ENCODE results near the gene SRPK1. TPM values are rescaled to one million over a fixed set of nuclear protein-coding genes. Genes with fewer than 3 reads are reported as not detected.

The SRPK1 gene
- total RNA-seq, 1 experiment from 2014 or later: 104 TPM

GRCh38 chr6:35894776-35895175, 26.1 kb downstream of the SRPK1 start:
- no peak overlapping the region for H3K9ac ChIP-seq (ENCODE audit: low read length)
- H3K79me2 ChIP-seq (ENCODE audit: low read length): peaks cover 96% of the 10 kb centered on the region
- H3K9me2 ChIP-seq (replicated peaks; ENCODE audit: insufficient read depth, low read length): no peaks in the 10 kb centered on the region
- H2AFZ ChIP-seq (ENCODE audit: low read length): no peak overlapping the region
- DNase-seq: no peak
- no peak overlapping the region for H3K4me3 ChIP-seq (ENCODE audit: low read length)
- no peak overlapping the region for H3K4me2 ChIP-seq (ENCODE audit: low read depth, low read length, poor library complexity, severe bottlenecking)
- peaks cover 30% of the 10 kb centered on the region for H4K20me1 ChIP-seq (ENCODE audit: insufficient read depth, low read depth, low read length)
- H3K27ac ChIP-seq (ENCODE audit: low read length): no peak overlapping the region
- H3K9me3 ChIP-seq (ENCODE audit: low read length): no peaks in the 10 kb centered on the region
- H3K27me3 ChIP-seq (ENCODE audit: low read length): no peaks in the 10 kb centered on the region
- peaks cover 29% of the 10 kb centered on the region; the same call in 1 of the 2 replicates for H3K36me3 ChIP-seq (ENCODE audit: insufficient read depth, low read length)
- H3K4me1 ChIP-seq (ENCODE audit: low read length): peaks cover 5% of the 10 kb centered on the region; the same call in 1 of the 2 replicates

DNA sequence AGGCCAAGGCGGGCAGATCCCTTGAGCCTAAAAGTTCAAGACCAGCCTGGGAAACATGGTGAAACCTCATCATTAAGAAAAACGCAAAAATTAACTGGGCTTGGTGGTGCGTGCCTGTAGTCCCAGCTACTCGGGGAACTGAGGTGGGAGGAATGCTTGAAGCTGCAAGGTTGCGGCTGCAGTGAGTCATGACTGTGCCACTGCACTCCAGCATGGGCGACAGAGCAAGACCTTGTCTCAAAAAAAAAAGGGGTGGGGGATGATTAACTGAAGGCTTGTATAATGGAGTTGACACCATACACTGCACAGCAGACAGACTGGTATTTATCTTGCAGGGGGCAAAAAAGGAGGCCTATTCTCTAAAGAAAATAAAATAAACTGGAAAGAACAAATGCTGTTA, 27.7 kb downstream of the SRPK1 start:
- Histone ChIP-seq H3K36me3 (ENCODE audit: insufficient read depth, low read length) (peaks cover 38% of the 10 kb centered on the region; the same call in 1 of the 2 replicates), H3K4me1 (ENCODE audit: low read length) (peaks cover 5% of the 10 kb centered on the region), H3K4me3 (ENCODE audit: low read length) (no peak overlapping the region), H3K9me2 (replicated peaks; ENCODE audit: insufficient read depth, low read length) (no peaks in the 10 kb centered on the region), H3K27me3 (ENCODE audit: low read length) (no peaks in the 10 kb centered on the region), H3K9me3 (ENCODE audit: low read length) (no peaks in the 10 kb centered on the region), H2AFZ (ENCODE audit: low read length) (no peak overlapping the region), H3K27ac (ENCODE audit: low read length) (no peak overlapping the region), H3K9ac (ENCODE audit: low read length) (no peak overlapping the region), H3K79me2 (ENCODE audit: low read length) (peaks cover 90% of the 10 kb centered on the region), H4K20me1 (ENCODE audit: insufficient read depth, low read depth, low read length) (peaks cover 26% of the 10 kb centered on the region), H3K4me2 (ENCODE audit: low read depth, low read length, poor library complexity, severe bottlenecking) (no peak overlapping the region)
- no peak for DNase-seq

- H3K4me3 ChIP-seq (ENCODE audit: low read length): no peak overlapping the region
- no peak overlapping the region for H3K27ac ChIP-seq (ENCODE audit: low read length)
- peaks cover 10% of the 10 kb centered on the region for H3K4me1 ChIP-seq (ENCODE audit: low read length)
- peaks cover 42% of the 10 kb centered on the region; the same call in 1 of the 2 replicates for H3K36me3 ChIP-seq (ENCODE audit: insufficient read depth, low read length)
- H2AFZ ChIP-seq (ENCODE audit: low read length): no peak overlapping the region
- no peaks in the 10 kb centered on the region for H3K9me3 ChIP-seq (ENCODE audit: low read length)
- peaks cover 88% of the 10 kb centered on the region for H3K79me2 ChIP-seq (ENCODE audit: low read length)
- no peak overlapping the region for H3K4me2 ChIP-seq (ENCODE audit: low read depth, low read length, poor library complexity, severe bottlenecking)
- H4K20me1 ChIP-seq (ENCODE audit: insufficient read depth, low read depth, low read length): peaks cover 21% of the 10 kb centered on the region
- no peaks in the 10 kb centered on the region for H3K9me2 ChIP-seq (replicated peaks; ENCODE audit: insufficient read depth, low read length)
- no peak overlapping the region for H3K9ac ChIP-seq (ENCODE audit: low read length)
- no peak for DNase-seq
- H3K27me3 ChIP-seq (ENCODE audit: low read length): no peaks in the 10 kb centered on the region
These were observed 28.4 kb downstream of the SRPK1 start for GRCh38 chr6:35892482-35892881.

GRCh38 chr6:35879151-35879550, 41.7 kb downstream of the SRPK1 start:
- H3K4me1 ChIP-seq (ENCODE audit: low read length): no peaks in the 10 kb centered on the region
- DNase-seq: no peak
- no peaks in the 10 kb centered on the region for H3K27me3 ChIP-seq (ENCODE audit: low read length)
- no peak overlapping the region for H3K27ac ChIP-seq (ENCODE audit: low read length)
- no peak overlapping the region for H3K4me2 ChIP-seq (ENCODE audit: low read depth, low read length, poor library complexity, severe bottlenecking)
- no peak overlapping the region for H3K9ac ChIP-seq (ENCODE audit: low read length)
- no peak overlapping the region for H2AFZ ChIP-seq (ENCODE audit: low read length)
- H4K20me1 ChIP-seq (ENCODE audit: insufficient read depth, low read depth, low read length): no peaks in the 10 kb centered on the region
- no peaks in the 10 kb centered on the region for H3K9me3 ChIP-seq (ENCODE audit: low read length)
- H3K9me2 ChIP-seq (replicated peaks; ENCODE audit: insufficient read depth, low read length): no peaks in the 10 kb centered on the region
- H3K79me2 ChIP-seq (ENCODE audit: low read length): peaks cover 50% of the 10 kb centered on the region
- H3K4me3 ChIP-seq (ENCODE audit: low read length): no peak overlapping the region
- H3K36me3 ChIP-seq (ENCODE audit: insufficient read depth, low read length): peaks cover 64% of the 10 kb centered on the region

DNA sequence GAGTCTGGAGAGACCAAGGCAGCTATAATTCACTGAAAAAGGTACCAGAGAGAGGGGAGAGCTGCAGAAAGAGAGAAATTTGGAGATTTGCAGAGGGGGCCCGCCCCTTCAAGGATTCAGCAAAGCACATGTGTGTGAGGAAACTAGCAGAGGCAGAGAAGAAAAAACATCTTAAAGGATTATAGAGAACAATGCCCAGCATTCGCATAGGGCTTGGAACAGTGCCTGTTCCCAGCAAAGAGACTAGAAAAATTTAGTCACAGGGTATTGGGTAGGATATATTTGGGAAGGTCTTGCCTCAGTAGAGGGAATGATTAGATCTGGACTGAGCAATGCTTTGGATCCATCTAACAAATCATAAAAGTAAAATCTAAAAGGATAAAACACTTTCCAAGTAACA, 44.0 kb downstream of the SRPK1 start:
- Histone ChIP-seq H3K9ac (ENCODE audit: low read length) (no peak overlapping the region), H3K4me2 (ENCODE audit: low read depth, low read length, poor library complexity, severe bottlenecking) (no peak overlapping the region), H3K9me3 (ENCODE audit: low read length) (no peaks in the 10 kb centered on the region), H3K36me3 (ENCODE audit: insufficient read depth, low read length) (peaks cover 69% of the 10 kb centered on the region), H3K4me3 (ENCODE audit: low read length) (no peak overlapping the region), H3K27ac (ENCODE audit: low read length) (no peak overlapping the region), H3K4me1 (ENCODE audit: low read length) (no peaks in the 10 kb centered on the region), H4K20me1 (ENCODE audit: insufficient read depth, low read depth, low read length) (no peaks in the 10 kb centered on the region), H2AFZ (ENCODE audit: low read length) (no peak overlapping the region), H3K79me2 (ENCODE audit: low read length) (peaks cover 53% of the 10 kb centered on the region), H3K27me3 (ENCODE audit: low read length) (no peaks in the 10 kb centered on the region), H3K9me2 (replicated peaks; ENCODE audit: insufficient read depth, low read length) (no peaks in the 10 kb centered on the region)
- no peak for DNase-seq

- H3K4me1 ChIP-seq (ENCODE audit: low read length): no peaks in the 10 kb centered on the region
- no peaks in the 10 kb centered on the region for H3K9me2 ChIP-seq (replicated peaks; ENCODE audit: insufficient read depth, low read length)
- no peak overlapping the region for H2AFZ ChIP-seq (ENCODE audit: low read length)
- H3K27me3 ChIP-seq (ENCODE audit: low read length): no peaks in the 10 kb centered on the region
- H3K4me2 ChIP-seq (ENCODE audit: low read depth, low read length, poor library complexity, severe bottlenecking): no peak overlapping the region
- no peak for DNase-seq
- H3K36me3 ChIP-seq (ENCODE audit: insufficient read depth, low read length): peaks cover 71% of the 10 kb centered on the region
- H3K9me3 ChIP-seq (ENCODE audit: low read length): no peaks in the 10 kb centered on the region
- H4K20me1 ChIP-seq (ENCODE audit: insufficient read depth, low read depth, low read length): no peaks in the 10 kb centered on the region
- no peak overlapping the region for H3K4me3 ChIP-seq (ENCODE audit: low read length)
- H3K27ac ChIP-seq (ENCODE audit: low read length): no peak overlapping the region
- H3K79me2 ChIP-seq (ENCODE audit: low read length): peaks cover 47% of the 10 kb centered on the region
- no peak overlapping the region for H3K9ac ChIP-seq (ENCODE audit: low read length)
These were observed 46.2 kb downstream of the SRPK1 start for GRCh38 chr6:35874730-35875129.

- no peak overlapping the region for H3K9ac ChIP-seq (ENCODE audit: low read length)
- H3K9me3 ChIP-seq (ENCODE audit: low read length): no peaks in the 10 kb centered on the region
- H3K27ac ChIP-seq (ENCODE audit: low read length): no peak overlapping the region; the same call in 1 of the 2 replicates
- DNase-seq: no peak
- no peak overlapping the region for H3K4me3 ChIP-seq (ENCODE audit: low read length)
- H3K27me3 ChIP-seq (ENCODE audit: low read length): no peaks in the 10 kb centered on the region
- no peaks in the 10 kb centered on the region for H3K9me2 ChIP-seq (replicated peaks; ENCODE audit: insufficient read depth, low read length)
- H3K4me1 ChIP-seq (ENCODE audit: low read length): peaks cover 24% of the 10 kb centered on the region
- H3K4me2 ChIP-seq (ENCODE audit: low read depth, low read length, poor library complexity, severe bottlenecking): no peak overlapping the region
- H2AFZ ChIP-seq (ENCODE audit: low read length): no peak overlapping the region
- H3K36me3 ChIP-seq (ENCODE audit: insufficient read depth, low read length): peaks cover 68% of the 10 kb centered on the region
- H3K79me2 ChIP-seq (ENCODE audit: low read length): peaks cover 42% of the 10 kb centered on the region
- H4K20me1 ChIP-seq (ENCODE audit: insufficient read depth, low read depth, low read length): no peaks in the 10 kb centered on the region
These were observed 61.5 kb downstream of the SRPK1 start for GRCh38 chr6:35859367-35859766.

- H4K20me1 ChIP-seq (ENCODE audit: insufficient read depth, low read depth, low read length): no peaks in the 10 kb centered on the region
- no peak for DNase-seq
- peaks cover 33% of the 10 kb centered on the region for H3K79me2 ChIP-seq (ENCODE audit: low read length)
- no peaks in the 10 kb centered on the region for H3K27me3 ChIP-seq (ENCODE audit: low read length)
- no peak overlapping the region for H2AFZ ChIP-seq (ENCODE audit: low read length)
- H3K9me3 ChIP-seq (ENCODE audit: low read length): no peaks in the 10 kb centered on the region
- H3K9me2 ChIP-seq (replicated peaks; ENCODE audit: insufficient read depth, low read length): no peaks in the 10 kb centered on the region
- H3K36me3 ChIP-seq (ENCODE audit: insufficient read depth, low read length): peaks cover 71% of the 10 kb centered on the region
- H3K4me2 ChIP-seq (ENCODE audit: low read depth, low read length, poor library complexity, severe bottlenecking): no peak overlapping the region
- H3K9ac ChIP-seq (ENCODE audit: low read length): no peak overlapping the region
- H3K4me1 ChIP-seq (ENCODE audit: low read length): peaks cover 24% of the 10 kb centered on the region
- no peak overlapping the region for H3K27ac ChIP-seq (ENCODE audit: low read length)
- no peak overlapping the region for H3K4me3 ChIP-seq (ENCODE audit: low read length)
These were observed 63.0 kb downstream of the SRPK1 start for GRCh38 chr6:35857853-35858252.

- Histone ChIP-seq H3K79me2 (ENCODE audit: low read length) (peaks cover 18% of the 10 kb centered on the region), H3K4me1 (ENCODE audit: low read length) (peaks cover 22% of the 10 kb centered on the region), H3K36me3 (ENCODE audit: insufficient read depth, low read length) (peaks cover 70% of the 10 kb centered on the region), H4K20me1 (ENCODE audit: insufficient read depth, low read depth, low read length) (no peaks in the 10 kb centered on the region), H3K9ac (ENCODE audit: low read length) (no peak overlapping the region), H2AFZ (ENCODE audit: low read length) (no peak overlapping the region), H3K9me3 (ENCODE audit: low read length) (no peaks in the 10 kb centered on the region), H3K4me3 (ENCODE audit: low read length) (no peak overlapping the region), H3K27me3 (ENCODE audit: low read length) (no peaks in the 10 kb centered on the region), H3K4me2 (ENCODE audit: low read depth, low read length, poor library complexity, severe bottlenecking) (no peak overlapping the region), H3K27ac (ENCODE audit: low read length) (no peak overlapping the region), H3K9me2 (replicated peaks; ENCODE audit: insufficient read depth, low read length) (no peaks in the 10 kb centered on the region)
- no peak for DNase-seq
These were observed 64.6 kb downstream of the SRPK1 start for GRCh38 chr6:35856250-35856649.

Measured in Karpas-422 (cell line).